ENCODE data around the gene PCID2. TPM values are rescaled to one million over a fixed set of nuclear protein-coding genes. Genes with fewer than 3 reads are reported as not detected.

PCID2 gene
- total and polyA plus RNA-seq, 2 experiments from 2014 or later = 79.6 to 107 TPM

- peaks cover 13% of the 10 kb centered on the region for H3K4me1 ChIP-seq (ENCODE audit: insufficient read depth)
- no peaks in the 10 kb centered on the region for H3F3A ChIP-seq (replicated peaks; ENCODE audit: low read depth)
- H3K4me3 Mint-ChIP-seq = no peak overlapping the region
- no peaks in the 10 kb centered on the region for H3K27me3 ChIP-seq (ENCODE audit: insufficient read depth)
- H4K20me1 ChIP-seq (replicated peaks; ENCODE audit: insufficient read depth) = peaks cover 55% of the 10 kb centered on the region
- H3K4me1 Mint-ChIP-seq = peaks cover 17% of the 10 kb centered on the region
- H3K36me3 ChIP-seq (ENCODE audit: insufficient read depth) = peaks cover 20% of the 10 kb centered on the region
- TF ChIP-seq POLR2AphosphoS5 (IDR thresholded peaks at IDR 0.05; ENCODE audit: low read depth) = no peak
- TF ChIP-seq, protein P1, sequence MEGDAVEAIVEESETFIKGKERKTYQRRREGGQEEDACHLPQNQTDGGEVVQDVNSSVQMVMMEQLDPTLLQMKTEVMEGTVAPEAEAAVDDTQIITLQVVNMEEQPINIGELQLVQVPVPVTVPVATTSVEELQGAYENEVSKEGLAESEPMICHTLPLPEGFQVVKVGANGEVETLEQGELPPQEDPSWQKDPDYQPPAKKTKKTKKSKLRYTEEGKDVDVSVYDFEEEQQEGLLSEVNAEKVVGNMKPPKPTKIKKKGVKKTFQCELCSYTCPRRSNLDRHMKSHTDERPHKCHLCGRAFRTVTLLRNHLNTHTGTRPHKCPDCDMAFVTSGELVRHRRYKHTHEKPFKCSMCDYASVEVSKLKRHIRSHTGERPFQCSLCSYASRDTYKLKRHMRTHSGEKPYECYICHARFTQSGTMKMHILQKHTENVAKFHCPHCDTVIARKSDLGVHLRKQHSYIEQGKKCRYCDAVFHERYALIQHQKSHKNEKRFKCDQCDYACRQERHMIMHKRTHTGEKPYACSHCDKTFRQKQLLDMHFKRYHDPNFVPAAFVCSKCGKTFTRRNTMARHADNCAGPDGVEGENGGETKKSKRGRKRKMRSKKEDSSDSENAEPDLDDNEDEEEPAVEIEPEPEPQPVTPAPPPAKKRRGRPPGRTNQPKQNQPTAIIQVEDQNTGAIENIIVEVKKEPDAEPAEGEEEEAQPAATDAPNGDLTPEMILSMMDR (conservative IDR thresholded peaks at IDR 0.05; ENCODE audit: low read depth in 2 of 2) = no peak
- TF ChIP-seq, protein P2, sequence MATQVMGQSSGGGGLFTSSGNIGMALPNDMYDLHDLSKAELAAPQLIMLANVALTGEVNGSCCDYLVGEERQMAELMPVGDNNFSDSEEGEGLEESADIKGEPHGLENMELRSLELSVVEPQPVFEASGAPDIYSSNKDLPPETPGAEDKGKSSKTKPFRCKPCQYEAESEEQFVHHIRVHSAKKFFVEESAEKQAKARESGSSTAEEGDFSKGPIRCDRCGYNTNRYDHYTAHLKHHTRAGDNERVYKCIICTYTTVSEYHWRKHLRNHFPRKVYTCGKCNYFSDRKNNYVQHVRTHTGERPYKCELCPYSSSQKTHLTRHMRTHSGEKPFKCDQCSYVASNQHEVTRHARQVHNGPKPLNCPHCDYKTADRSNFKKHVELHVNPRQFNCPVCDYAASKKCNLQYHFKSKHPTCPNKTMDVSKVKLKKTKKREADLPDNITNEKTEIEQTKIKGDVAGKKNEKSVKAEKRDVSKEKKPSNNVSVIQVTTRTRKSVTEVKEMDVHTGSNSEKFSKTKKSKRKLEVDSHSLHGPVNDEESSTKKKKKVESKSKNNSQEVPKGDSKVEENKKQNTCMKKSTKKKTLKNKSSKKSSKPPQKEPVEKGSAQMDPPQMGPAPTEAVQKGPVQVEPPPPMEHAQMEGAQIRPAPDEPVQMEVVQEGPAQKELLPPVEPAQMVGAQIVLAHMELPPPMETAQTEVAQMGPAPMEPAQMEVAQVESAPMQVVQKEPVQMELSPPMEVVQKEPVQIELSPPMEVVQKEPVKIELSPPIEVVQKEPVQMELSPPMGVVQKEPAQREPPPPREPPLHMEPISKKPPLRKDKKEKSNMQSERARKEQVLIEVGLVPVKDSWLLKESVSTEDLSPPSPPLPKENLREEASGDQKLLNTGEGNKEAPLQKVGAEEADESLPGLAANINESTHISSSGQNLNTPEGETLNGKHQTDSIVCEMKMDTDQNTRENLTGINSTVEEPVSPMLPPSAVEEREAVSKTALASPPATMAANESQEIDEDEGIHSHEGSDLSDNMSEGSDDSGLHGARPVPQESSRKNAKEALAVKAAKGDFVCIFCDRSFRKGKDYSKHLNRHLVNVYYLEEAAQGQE (IDR thresholded peaks at IDR 0.05; ENCODE audit: unreplicated experiment) = no peak
- no peak for TF ChIP-seq ZNF331 (CRISPR knock-in tag; IDR thresholded peaks at IDR 0.05; ENCODE audit: low read depth)
- no peak for TF ChIP-seq ZNF114 (CRISPR knock-in tag; IDR thresholded peaks at IDR 0.05)
- no peak for TF ChIP-seq ZNF462 (CRISPR knock-in tag; IDR thresholded peaks at IDR 0.05)
- TF ChIP-seq STAT1 (IDR thresholded peaks at IDR 0.05; ENCODE audit: unreplicated experiment) = no peak
- TF ChIP-seq EZH2phosphoT487 (IDR thresholded peaks at IDR 0.05; ENCODE audit: unreplicated experiment) = no peak
- no peak for TF ChIP-seq EZH2 (IDR thresholded peaks at IDR 0.05; ENCODE audit: low read depth, unreplicated experiment)
- no peak for TF ChIP-seq CREB1 (CRISPR knock-in tag; IDR thresholded peaks at IDR 0.05; ENCODE audit: low read depth)
- no peak for TF ChIP-seq ETS1 (IDR thresholded peaks at IDR 0.05)
- no peak for TF ChIP-seq NANOG (IDR thresholded peaks at IDR 0.05; ENCODE audit: borderline replicate concordance)
- no peak for TF ChIP-seq JUNB (IDR thresholded peaks at IDR 0.05; ENCODE audit: unreplicated experiment)
- no peak overlapping the region for H3K4me2 ChIP-seq
- no peak for DNase-seq (ENCODE audit: low spot score)
- peaks cover 48% of the 10 kb centered on the region for H3K36me3 Mint-ChIP-seq (ENCODE audit: low read depth)
- no peak for ATAC-seq
- no peak overlapping the region for H3K27ac ChIP-seq (ENCODE audit: low read depth)
- H3K79me2 ChIP-seq (replicated peaks; ENCODE audit: insufficient read depth) = peaks cover 88% of the 10 kb centered on the region
- no peaks in the 10 kb centered on the region for H3K9me2 ChIP-seq (ENCODE audit: insufficient read depth)
- no peak overlapping the region for H3K4me3 ChIP-seq
- H3K27me3 Mint-ChIP-seq (ENCODE audit: insufficient read depth, low read depth, poor library complexity) = peaks cover 2% of the 10 kb centered on the region
- no peak overlapping the region for H2AFZ ChIP-seq
- H3K27ac Mint-ChIP-seq = no peak overlapping the region
- no peaks in the 10 kb centered on the region for H3K9me3 Mint-ChIP-seq
Observed at GRCh38 chr13:113201815-113202214, 6.7 kb downstream of the PCID2 start.
